ENCODE measurements around the gene PDHX.

DNA sequence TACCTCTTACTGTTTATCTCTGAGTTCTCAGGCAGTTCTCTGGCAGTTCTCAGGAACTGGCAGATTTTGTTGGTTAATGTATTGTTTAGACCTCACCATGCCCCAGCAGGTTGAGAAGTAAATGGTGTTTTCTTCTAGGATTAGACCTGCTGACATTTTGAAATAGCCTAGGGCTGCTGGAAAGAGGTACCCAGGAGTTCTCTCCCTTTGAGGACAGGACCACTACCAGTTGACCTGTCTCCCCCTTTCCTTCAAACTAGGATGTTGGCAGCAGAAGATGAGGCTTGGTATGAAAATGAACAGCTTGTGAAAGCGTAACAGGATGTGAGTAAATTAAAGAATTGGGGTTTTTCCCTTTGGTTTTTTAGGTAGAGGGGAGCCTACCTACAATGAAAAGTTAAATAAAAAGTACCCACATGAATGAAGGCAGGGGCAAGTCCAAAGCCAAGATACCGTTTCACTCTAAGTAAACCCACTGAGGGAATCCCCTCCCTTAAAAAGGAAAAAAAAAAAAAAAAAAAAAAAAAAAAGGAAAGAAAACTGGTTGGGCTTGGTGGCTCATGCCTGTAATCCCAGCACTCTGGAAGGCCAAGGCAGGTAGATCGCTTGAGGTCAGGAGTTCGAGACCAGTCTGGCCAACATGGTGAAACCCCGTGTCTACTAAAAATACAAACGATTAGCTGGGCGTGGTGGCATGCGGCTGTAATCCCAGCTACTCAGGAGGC lies 96.2 kb downstream of the PDHX start:
- TF ChIP-seq, protein P1, sequence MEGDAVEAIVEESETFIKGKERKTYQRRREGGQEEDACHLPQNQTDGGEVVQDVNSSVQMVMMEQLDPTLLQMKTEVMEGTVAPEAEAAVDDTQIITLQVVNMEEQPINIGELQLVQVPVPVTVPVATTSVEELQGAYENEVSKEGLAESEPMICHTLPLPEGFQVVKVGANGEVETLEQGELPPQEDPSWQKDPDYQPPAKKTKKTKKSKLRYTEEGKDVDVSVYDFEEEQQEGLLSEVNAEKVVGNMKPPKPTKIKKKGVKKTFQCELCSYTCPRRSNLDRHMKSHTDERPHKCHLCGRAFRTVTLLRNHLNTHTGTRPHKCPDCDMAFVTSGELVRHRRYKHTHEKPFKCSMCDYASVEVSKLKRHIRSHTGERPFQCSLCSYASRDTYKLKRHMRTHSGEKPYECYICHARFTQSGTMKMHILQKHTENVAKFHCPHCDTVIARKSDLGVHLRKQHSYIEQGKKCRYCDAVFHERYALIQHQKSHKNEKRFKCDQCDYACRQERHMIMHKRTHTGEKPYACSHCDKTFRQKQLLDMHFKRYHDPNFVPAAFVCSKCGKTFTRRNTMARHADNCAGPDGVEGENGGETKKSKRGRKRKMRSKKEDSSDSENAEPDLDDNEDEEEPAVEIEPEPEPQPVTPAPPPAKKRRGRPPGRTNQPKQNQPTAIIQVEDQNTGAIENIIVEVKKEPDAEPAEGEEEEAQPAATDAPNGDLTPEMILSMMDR (IDR thresholded peaks at IDR 0.05), result no peak
- TF ChIP-seq NFYB (CRISPR knock-in tag; conservative IDR thresholded peaks at IDR 0.05; ENCODE audit: low read depth), result no peak
- TF ChIP-seq, protein P2, sequence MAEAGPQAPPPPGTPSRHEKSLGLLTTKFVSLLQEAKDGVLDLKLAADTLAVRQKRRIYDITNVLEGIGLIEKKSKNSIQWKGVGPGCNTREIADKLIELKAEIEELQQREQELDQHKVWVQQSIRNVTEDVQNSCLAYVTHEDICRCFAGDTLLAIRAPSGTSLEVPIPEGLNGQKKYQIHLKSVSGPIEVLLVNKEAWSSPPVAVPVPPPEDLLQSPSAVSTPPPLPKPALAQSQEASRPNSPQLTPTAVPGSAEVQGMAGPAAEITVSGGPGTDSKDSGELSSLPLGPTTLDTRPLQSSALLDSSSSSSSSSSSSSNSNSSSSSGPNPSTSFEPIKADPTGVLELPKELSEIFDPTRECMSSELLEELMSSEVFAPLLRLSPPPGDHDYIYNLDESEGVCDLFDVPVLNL (CRISPR knock-in tag; IDR thresholded peaks at IDR 0.05; ENCODE audit: borderline replicate concordance, low read depth), result no peak
- TF ChIP-seq ZNF232 (CRISPR knock-in tag; IDR thresholded peaks at IDR 0.05), result no peak
- TF ChIP-seq RELA (CRISPR knock-in tag; IDR thresholded peaks at IDR 0.05; ENCODE audit: borderline replicate concordance), result no peak
